G401.6 (cell line): ENCODE results near the gene UQCC5.
"Not testable (repeated sequence)": the region's sequence is repeated elsewhere in the genome, so short reads cannot be mapped to it uniquely, and the experiment has no call there.

ENCODE experiments used
- FAIRE-seq: peaks from 2 replicates; lab custom pipeline; 2012; peaks lifted over from hg19 to GRCh38; lab: Jason Lieb, UNC

Gene UQCC5

GRCh38 chr3:52523386-52524257 is 12.8 kb upstream of the UQCC5 start:
- no peak for FAIRE-seq

GRCh38 chr3:52524258-52524751 is 12.1 kb upstream of the UQCC5 start:
- no peak for FAIRE-seq

- no peak for FAIRE-seq
Measured at GRCh38 chr3:52524752-52525679, 11.4 kb upstream of the UQCC5 start.

- FAIRE-seq: no peak
Measured at GRCh38 chr3:52525680-52526561, 10.5 kb upstream of the UQCC5 start.

GRCh38 chr3:52526671-52527038 is 9.8 kb upstream of the UQCC5 start:
- not testable (repeated sequence) for FAIRE-seq

- FAIRE-seq: no peak
Measured at GRCh38 chr3:52527039-52527731, 9.2 kb upstream of the UQCC5 start.

- FAIRE-seq: no peak
Measured at GRCh38 chr3:52527732-52528585, 8.4 kb upstream of the UQCC5 start.

- no peak for FAIRE-seq
Measured at GRCh38 chr3:52528586-52529375, 7.6 kb upstream of the UQCC5 start.

GRCh38 chr3:52529376-52530333 is 6.8 kb upstream of the UQCC5 start:
- FAIRE-seq: no peak

- FAIRE-seq: no peak
Measured at GRCh38 chr3:52530918-52531826, 5.2 kb upstream of the UQCC5 start.

GRCh38 chr3:52531860-52532516 is 4.4 kb upstream of the UQCC5 start:
- FAIRE-seq: no peak

GRCh38 chr3:52532517-52532837 is 3.9 kb upstream of the UQCC5 start:
- FAIRE-seq: no peak

GRCh38 chr3:52532838-52533622 is 3.4 kb upstream of the UQCC5 start:
- no peak for FAIRE-seq

GRCh38 chr3:52533623-52534280 is 2.7 kb upstream of the UQCC5 start, which contains the start of gene NT5DC2:
Gene NT5DC2, minus strand, starts transcription at chr3:52533857. Its CDS starts 120 bp downstream, at chr3:52533737.
- no peak for FAIRE-seq
